HG03442 (cell line): ENCODE measurements around the gene FAM169A.
"Not testable (repeated sequence)": the region's sequence is repeated elsewhere in the genome, so short reads cannot be mapped to it uniquely, and the experiment has no call there.

Experiments used
- ATAC-seq: cut with Tn5 transposase; IDR thresholded peaks from one replicate; pipeline ENCODE4 v1.9.1; 2021; ENCODE audit warnings: mild to moderate bottlenecking, moderate library complexity; ENCODE audit not compliant: unreplicated experiment

FAM169A gene, protein sequence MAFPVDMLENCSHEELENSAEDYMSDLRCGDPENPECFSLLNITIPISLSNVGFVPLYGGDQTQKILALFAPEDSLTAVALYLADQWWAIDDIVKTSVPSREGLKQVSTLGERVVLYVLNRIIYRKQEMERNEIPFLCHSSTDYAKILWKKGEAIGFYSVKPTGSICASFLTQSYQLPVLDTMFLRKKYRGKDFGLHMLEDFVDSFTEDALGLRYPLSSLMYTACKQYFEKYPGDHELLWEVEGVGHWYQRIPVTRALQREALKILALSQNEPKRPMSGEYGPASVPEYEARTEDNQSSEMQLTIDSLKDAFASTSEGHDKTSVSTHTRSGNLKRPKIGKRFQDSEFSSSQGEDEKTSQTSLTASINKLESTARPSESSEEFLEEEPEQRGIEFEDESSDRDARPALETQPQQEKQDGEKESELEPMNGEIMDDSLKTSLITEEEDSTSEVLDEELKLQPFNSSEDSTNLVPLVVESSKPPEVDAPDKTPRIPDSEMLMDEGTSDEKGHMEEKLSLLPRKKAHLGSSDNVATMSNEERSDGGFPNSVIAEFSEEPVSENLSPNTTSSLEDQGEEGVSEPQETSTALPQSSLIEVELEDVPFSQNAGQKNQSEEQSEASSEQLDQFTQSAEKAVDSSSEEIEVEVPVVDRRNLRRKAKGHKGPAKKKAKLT

DNA sequence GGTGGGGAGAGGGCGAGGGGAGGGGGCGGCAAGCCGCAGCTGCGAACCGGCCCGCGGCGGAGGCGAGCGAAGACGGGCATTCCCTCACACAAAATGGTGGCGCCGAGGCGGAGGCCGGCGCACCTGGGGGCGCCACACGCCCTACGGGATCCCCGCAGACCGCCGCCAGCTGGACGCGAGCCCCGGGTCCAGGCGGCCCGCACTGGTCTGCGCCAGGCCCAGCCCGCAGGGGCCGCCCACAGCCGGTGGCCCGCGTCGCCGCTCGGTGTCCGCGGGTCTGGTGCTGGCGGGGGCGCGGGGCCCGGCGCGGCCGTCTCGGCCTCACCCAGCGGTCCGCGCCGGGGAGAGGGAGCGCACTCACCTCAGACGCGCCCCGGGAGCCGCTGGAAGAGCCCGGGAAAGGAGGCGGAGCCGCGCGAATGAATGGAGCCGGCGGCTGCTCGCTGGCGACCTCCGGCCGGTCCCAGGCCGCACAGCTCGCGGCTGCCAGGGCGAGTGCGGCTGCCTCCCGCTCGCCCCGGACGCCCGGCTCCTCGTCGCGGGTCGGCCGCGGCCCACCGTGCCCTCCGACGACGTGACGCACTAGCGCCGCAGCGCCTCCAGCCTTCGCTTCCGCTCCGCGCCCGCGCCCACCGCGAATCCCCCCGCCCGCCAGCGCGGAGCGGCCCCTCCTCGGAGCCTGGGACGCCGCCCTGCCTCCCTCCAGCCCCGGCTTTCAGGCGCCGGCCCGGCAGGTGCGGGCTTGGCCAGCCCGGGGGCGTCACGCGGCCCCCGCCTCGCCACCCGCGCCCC, at the start of gene FAM169A:
FAM169A (minus strand) TSS at position 584 of the 792 bp plus-strand sequence. CDS start 24,711 bp downstream, outside the sequence.
- peak; percentile 37 for ATAC-seq

DNA sequence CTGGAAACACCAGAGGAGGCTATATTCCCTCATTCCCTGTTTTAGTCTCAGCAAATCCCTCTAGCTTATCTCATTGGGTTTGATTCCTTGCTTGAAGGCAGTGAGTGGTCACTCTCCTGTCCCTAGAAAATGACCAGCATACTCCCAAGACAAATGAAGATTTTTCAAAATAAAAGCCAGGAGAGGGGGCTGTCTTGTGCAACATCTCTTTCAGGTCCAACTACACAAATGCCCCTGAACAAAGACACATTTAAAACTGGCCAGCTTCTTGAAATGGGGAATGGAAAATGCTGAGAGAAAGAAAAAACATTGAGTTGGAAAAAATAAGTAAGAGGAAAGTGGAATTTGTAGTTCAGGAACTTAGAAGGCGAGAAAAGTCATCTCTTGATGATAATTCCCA, 49.3 kb upstream of the FAM169A start:
- no peak for ATAC-seq

DNA sequence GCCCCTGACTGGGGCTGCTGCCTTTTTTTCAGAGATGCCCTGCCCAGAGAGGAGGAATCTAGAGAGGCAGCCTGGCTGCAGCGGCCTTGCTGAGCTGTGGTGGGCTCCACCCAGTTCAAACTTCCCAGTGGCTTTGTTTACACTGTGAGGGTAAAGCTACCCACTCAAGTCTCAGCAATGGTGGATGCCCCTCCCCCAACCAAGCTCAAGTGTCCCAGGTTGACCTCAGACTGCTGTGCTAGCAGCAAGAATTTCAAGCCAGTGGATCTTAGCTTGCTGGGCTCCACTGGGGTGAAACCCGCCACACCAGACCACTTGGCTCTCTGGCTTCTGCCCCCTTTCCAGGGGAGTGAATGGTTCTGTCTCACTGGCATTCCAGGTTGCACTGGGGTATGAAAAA, 45.2 kb upstream of the FAM169A start:
- not testable (repeated sequence) for ATAC-seq

DNA sequence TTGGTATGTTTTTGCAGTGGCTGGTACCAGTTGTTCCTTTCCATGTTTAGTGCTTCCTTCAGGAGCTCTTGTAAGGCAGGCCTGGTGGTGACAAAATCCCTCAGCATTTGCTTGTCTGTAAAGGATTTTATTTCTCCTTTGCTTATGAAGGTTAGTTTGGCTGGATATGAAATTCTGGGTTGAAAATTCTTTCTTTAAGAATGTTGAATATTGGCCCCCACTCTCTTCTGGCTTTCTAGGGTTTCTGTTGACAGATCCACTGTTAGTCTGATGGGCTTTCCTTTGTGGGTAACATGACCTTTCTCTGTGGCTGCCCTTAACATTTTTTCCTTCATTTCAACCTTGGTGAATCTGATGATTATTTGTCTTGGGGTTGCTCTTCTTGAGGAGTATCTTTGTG, 43.7 kb upstream of the FAM169A start:
- not testable (repeated sequence) for ATAC-seq

DNA sequence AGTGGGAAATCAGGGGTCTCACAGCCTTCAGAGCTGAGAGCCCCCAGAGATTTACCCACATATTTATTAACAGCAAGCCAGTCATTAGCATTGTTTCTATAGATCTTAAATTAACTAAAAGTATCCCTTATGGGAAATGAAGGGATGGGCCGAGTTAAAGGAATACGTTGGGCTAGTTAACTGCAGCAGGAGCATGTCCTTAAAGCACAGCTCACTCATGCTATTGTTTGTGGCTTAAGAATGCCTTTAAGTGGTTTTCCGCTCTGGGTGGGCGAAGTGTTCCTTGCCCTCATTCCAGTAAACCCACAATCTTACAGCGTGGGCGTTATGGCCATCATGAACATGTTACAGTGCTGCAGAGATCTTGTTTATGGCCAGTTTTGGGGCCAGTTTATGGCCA, 42.0 kb upstream of the FAM169A start:
- ATAC-seq: not testable (repeated sequence)

DNA sequence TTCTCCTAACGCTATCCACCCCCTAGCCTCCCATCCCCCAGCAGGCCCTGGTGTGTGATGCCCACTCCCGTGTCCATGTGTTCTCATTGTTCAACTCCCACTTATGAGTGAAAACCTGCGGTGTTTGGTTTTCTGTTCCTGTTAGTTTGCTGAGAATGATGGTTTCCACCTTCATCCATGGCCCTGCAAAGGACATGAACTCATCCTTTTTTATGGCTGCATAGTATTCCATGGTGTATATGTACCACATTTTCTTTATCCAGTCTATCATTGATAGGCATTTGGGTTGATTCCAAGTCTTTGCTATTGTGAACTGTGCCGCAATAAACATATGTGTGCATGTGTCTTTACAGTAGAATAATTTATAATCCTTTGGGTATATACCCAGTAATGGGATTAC, 38.5 kb upstream of the FAM169A start:
- ATAC-seq: not testable (repeated sequence)

DNA sequence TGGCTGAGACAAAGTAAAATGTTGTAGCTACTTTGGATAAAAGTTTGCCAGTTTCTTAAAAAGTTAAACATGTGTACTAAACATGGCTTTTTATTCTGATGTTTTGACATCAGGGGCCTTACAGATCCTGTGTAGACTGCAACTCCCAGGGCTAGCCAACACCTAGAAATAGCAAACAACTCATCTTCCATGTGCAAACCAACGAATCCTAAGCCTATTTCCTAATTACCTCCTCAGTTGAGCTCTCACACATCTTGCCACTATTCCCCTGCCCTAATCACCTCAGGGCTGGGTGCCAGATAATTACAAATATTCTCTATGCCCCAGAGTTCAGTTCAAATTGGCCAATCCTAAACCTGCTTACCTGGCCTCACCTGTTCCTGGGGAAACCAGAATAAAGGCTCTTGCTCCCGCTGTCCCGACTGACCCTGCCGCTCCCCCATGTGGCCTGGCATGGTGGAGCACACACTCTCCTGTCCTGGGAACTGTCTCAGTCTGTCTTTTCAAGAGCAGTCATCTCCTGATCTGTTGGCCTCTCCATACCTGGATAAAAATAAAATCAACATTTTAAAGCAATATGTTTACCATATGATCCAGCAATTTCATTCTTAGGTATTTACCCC, 37.1 kb upstream of the FAM169A start:
- ATAC-seq: no peak

DNA sequence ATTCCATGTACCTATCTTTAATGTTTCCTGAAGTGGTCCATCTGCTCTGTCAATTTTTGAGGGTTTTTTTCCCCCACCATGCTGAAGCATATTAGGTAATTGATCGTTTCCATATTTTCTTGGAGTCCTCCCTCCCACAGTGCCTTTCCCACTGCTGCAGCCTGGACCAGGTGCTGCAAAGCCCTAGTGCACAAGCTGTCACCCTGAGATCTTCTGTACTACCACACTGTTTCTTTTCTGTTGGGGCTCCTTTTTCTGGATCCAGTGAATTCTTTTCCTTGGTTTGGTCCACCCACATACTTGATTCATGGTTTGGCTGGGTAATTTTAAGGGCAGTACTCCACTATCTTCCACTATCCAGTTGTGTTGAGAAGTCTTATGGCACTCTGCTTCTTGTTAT, 30.9 kb upstream of the FAM169A start:
- no peak for ATAC-seq

DNA sequence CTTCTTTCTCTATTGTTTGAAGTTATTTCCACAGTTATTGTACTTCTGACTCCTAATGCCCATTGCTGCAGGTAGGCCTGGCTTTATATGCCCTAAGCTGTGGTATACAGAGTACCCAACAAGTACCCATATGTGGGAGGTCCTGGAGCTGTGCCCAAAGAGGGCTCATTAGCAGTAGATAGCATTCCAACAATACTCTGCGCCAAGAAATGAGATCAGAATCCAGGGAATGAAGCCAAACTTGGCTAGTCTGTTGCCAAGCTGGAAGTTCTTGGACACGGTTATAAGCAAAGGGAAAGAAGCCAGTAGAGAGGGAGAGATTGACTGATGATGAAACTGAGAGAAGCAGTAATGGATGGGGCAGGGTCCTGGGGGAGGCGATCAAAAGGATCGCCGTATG, 29.7 kb upstream of the FAM169A start:
- no peak for ATAC-seq

DNA sequence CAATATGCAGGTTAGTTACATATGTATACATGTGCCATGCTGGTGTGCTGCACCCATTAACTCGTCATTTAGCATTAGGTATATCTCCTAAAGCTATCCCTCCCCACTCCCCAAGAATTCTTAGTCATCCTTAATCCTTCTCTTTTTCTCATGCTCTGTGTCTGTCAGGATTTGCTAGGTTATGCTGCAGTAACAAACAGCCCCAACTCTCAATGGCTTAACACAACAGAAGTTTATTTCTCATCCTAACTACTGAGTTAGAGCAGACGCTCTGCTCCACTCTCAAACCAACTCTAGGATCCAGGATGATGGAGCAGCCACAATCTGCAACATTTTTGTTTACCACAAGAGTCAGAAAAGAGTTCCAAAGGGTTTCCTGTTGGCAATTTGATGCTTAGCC, 28.2 kb upstream of the FAM169A start:
- ATAC-seq: no peak

DNA sequence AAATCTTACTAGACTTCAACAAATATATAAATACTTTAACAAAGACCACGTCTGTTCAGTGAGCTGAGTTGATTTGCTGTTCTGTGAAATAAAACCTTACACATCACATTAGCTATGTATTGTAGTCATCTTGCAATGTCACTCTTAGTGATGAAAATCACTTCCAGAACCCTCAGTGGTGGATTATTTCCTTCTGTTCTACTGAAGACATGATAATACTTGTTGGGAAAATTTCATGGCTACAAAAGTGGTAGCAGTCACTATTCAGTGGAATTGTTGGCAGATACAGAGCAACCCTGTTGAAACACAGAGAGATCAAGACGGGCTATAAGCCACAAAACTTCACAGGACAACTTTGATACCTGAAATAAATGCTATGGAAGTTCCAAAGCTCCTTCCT, 26.7 kb upstream of the FAM169A start:
- ATAC-seq: no peak

DNA sequence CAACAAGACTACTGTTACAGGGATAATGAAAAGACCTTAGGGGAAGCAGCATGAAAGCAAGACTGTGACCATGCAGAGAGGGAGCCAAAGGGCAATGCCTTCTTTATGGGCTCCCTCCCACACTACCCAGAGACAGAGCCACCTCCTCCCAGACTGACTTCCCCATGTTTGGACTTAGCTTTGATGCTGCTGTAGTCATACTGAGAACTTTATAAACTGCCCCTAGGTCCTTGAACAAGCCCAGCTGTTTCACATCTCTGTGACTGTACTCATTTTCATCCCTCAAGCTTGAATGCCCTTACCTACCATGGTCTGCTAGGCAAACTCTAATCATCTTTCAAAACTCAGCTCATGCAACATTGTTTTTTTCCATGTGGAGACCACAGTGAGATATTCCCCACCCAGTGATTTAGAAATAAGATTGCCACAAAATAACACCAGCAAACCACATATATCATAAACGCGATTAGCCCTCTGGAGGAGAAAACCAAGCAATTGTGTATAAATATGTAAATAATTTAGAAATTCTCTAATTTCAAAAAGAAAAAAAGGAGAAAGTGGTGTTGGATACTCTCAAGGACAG, 23.4 kb upstream of the FAM169A start:
- ATAC-seq: peak; percentile 96

DNA sequence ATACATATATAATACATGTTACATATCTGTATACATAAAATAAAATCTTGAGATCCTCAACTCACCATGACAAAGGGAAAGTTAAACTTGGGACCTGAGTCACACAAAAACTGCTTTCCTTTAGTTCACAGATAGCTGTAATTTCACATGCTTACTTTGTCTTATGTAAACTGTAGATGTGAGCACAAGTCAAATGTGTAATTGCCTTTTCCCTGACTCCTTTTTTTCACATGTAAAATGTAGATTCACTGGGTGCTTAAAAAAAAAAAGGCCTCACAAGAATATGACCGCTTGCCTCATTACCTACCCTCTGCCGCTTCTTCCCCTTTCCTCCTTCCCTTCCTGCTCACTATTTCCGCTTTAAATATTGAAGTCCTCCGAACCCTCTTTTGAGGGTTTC, 21.9 kb upstream of the FAM169A start:
- ATAC-seq: no peak

DNA sequence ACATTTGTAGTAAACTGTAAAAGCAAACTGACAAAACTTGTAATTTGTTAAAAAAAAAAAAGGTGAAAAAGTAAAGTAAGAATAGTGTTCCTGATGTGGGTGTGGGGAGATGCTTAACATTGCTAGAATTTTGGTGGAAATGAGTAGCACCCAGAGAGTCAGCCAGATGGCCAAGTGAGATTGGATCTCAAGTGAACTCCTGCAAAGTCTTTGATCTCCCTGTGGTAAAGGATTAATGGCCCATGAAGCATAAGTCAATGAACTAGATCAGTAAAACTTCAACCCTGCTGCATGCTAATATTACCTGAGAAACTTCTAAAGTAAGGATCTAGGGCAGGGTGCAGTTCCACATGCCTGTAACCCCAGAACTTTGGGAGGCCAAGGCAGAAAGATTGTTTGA, 19.0 kb upstream of the FAM169A start:
- ATAC-seq: no peak

DNA sequence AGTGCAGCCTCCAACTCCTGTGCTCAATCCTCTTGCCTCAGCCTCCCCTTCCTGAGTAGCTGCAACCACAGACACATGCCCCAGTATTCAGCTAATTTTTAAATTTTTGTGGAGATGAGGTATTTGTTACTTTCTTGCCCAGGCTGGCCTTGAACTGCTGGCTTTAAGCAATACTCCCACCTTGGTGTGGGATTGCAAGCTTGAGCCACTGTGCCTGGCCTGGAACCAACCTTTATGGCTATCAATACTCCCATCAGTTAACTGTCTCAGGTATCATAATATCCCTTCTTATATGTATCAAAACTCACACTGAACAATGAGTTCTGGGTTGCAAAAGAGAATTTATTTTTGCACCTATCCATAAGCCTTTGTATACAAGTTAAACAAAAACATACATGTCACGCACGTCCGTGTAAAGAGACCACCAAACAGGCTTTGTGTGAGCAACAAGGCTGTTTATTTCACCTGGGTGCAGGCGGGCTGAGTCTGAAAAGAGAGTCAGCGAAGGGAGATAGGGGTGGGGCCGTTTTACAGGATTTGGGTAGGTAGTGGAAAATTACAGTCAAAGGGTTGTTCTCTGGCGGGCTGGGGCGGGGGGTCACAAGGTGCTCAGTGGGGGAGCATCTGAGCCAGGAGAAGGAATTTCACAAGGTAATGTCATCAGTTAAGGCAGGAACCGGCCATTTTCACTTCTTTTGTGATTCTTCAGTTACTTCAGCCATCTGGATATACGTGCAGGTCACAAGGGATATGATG, 16.4 kb upstream of the FAM169A start:
- ATAC-seq: not testable (repeated sequence)

DNA sequence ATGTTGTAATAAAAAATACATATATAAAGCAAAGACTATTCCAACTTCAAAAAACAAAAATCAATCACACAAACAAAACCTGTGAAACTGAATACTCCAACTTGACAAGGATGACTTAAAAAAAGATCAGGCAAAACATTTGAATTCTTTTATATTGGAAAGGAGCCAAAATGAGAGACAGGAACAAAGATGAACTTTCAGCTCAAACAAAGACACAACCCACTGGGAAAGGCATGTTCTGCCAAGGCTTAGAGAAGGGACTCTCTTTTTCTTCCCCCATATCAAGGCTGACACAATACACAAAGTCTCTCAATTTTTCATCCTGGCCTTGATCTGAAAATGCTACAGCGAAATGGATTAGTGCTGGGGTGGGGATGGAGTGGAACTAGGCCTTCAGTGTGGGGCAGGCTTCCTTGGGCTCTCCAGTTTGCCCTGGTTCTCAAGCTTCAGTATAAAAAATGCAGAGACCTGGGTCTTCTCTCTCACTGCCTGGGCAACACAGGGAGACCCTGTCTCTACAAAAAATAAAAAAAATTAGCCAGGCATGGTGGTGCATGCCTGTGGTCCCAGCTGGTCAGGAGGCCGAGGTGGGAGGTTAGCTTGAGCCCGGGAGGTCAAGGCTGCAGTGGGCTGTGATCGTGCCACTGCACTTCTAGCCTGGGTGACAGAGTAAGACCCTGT, 11.6 kb upstream of the FAM169A start:
- no peak for ATAC-seq

DNA sequence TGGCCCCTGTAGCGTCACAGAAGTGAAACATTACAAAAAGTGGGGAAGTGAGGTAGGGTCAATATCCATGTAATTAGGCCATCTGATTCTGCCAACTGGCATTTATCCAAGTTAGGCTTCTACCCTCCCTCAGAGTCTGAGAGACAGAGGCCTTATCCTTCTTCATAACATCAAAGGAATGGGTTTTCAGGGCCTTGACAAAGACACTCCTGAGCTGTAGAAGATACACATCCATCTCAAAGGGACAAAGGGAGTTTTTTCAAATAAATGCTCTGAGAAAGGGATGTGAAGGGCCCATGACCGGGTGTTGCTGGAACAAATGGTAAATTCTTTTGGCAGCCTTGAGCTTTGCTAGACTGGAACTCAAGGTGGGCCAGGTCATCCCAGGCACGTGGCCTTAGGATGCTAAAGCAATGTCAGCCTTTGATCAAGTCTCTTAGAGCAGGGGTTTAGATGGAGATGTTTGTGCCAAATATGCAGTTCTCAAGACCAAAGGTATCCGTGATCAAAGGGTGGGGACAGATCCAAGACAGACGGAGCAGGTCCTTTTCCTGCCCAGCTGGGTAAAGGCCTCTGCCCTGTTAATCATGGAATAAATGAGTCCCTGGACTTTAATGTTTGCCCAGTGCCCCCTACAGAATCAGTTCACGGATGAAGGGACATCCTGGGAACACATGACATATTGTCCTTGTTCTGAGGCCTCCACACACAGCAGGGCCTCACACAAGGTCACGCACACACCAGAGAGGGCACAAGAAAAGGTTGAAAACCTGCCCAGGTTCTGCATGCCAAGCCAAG, 10.0 kb upstream of the FAM169A start:
- no peak for ATAC-seq

DNA sequence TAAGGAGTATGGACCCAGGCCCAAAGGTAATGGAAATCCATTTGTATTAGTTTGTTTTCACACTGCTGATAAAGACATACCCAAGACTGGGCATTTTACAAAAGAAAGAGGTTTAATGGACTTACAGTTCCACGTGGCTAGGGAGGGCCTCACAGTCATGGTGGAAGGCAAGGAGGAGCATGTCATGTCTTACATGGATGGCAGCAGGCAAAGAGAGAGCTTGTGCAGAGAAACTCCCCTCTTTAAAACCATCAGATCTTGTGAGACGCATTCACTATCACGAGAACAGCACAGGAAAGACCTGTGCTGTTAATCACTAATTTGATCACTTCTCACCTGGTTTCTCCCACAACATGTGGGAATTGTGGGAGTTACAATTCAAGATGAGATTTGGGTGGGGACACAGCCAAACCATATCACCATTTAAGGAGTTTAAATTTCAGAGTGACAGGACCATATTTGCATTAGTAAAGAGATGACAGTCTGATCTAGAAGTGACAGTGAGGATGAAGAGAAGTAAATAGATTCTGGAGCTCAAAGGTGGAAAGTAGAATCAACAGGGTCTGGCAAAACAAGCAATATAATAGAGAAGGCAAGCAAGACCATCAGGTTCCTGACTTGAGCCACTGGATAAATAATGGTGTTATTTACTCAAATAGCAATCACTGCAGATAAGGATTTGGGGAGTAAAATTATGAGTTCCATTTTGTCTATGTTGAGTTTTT, 7.5 kb upstream of the FAM169A start:
- ATAC-seq: no peak
